MG63 (cell line): ENCODE data around the gene UBE4B. TPM values are rescaled to one million over a fixed set of nuclear protein-coding genes. Genes with fewer than 3 reads are reported as not detected.
A peak's percentile ranks its signal among the peaks of the same experiment; 100 is the strongest.

Experiments
- DNase-seq: peaks from one replicate; pipeline ENCODE4 v3.0.0-alpha.2; 2020
- H3K27me3 ChIP-seq: fragments of 250-450 bp; sonication (Bioruptor Pico); 2 replicates; pipeline ENCODE4 v1.5.1; 2020; ENCODE audit warnings: mild to moderate bottlenecking, moderate library complexity
- H3K36me3 ChIP-seq: fragments of 250-450 bp; sonication (Bioruptor Pico); 2 replicates; pipeline ENCODE4 v1.5.1; 2020; ENCODE audit warnings: mild to moderate bottlenecking, moderate library complexity
- H3K4me3 ChIP-seq: fragments of 250-450 bp; sonication (Bioruptor Pico); 2 replicates; pipeline ENCODE4 v1.5.1; 2020; ENCODE audit warnings: mild to moderate bottlenecking, moderate library complexity
- H3K9me3 ChIP-seq: fragments of 250-450 bp; sonication (Bioruptor Pico); 2 replicates; pipeline ENCODE4 v1.5.1; 2020; ENCODE audit warnings: mild to moderate bottlenecking, moderate library complexity
- total RNA-seq: library from RNA; depleted of rRNA; stranded (reverse); fragments of >200 nt; shearing (Covaris generic); gene quantifications from 2 replicates; pipeline ENCODE4 v1.2.3, GENCODE V29; 2014; ENCODE audit warnings: low replicate concordance

UBE4B gene
- total RNA-seq, 1 experiment from 2014 or later: 13.5 TPM

DNA sequence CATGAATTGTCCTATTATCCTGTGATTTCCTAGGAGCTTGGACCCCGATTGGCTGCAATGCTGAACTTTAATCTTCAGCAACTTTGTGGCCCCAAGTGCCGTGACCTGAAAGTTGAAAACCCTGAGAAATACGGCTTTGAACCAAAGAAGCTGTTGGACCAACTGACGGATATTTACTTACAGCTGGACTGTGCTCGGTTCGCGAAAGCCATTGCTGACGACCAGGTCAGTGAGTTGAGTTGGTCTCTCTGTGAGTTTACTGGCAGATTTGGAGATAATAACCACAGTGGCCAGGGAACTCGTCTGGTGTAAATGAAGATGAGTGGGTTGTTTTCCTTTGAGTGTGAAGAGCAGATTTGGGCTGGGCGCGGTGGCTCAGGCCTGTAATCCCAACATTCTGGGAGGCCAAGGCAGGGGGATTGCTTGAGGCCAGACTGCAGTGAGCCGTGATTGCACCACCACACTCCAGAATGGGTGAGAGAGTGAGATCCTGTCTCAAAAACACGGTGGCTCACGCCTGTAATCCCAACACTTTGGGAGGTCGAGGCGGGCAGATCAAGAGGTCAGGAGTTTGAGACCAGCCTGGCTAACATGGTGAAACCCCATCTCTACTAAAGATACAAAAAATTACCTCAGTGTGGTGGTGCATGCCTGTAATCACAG lies 138.5 kb downstream of the UBE4B start:
- H3K36me3 ChIP-seq: peaks cover 46% of the 10 kb centered on the region
- H3K27me3 ChIP-seq: no peaks in the 10 kb centered on the region
- no peaks in the 10 kb centered on the region for H3K9me3 ChIP-seq
- DNase-seq: no peak
- H3K4me3 ChIP-seq: no peak overlapping the region

DNA sequence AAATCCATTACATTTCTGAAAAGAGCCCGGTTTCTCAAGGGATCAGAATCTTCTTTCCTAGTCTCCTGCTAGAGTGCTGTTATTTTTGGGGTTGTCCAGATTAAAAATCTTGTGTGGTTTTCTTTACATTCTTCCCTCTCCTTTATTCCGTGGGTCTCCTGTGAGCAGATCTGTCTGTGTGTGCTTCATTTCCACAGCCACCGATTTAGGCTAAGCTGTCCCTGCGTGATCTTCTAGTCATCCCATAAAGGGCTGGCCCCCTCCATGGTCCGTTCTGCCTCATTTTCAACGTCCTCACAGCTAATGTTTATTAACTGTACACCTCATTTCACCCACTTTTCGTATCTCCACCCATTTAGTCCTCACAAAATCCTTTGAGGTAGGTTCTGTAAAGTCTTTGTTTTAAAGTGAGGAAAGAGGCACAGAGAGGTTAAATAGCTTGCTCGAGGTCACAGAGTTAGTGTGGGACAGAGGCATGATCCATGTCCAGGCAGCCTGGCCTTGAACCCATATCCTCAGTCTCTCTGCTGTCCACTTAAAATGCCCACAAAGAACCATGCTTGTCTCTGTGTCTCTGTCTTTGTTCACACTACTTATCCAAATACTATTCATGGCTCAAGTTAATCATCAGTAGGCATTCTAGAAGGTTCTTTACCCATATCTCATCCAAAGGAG lies 139.4 kb downstream of the UBE4B start:
- Histone ChIP-seq H3K27me3 (no peaks in the 10 kb centered on the region), H3K9me3 (no peaks in the 10 kb centered on the region), H3K4me3 (no peak overlapping the region), H3K36me3 (peaks cover 44% of the 10 kb centered on the region)
- DNase-seq: no peak

DNA sequence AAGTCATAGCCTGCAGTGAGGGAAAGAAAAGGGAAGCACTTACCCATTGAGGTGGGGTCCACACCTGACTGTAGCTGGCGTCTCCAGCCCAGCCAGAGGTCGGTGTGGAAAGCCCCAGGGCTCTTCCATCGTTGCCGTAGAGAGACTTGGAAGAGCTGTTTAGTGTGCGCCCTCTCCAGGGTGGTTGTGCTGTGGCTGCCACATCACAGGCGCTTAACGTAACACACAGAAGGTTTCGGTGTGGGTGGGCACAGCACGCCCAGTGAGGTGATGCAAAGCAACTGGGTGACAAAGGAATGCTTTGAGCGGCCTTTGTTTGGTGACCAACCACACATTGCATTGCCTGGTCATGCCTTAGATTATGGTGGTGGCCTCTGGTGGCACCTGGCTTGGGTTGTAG lies 140.8 kb downstream of the UBE4B start:
- Histone ChIP-seq H3K27me3 (no peaks in the 10 kb centered on the region), H3K36me3 (peaks cover 34% of the 10 kb centered on the region), H3K4me3 (no peak overlapping the region), H3K9me3 (no peaks in the 10 kb centered on the region)
- no peak for DNase-seq

DNA sequence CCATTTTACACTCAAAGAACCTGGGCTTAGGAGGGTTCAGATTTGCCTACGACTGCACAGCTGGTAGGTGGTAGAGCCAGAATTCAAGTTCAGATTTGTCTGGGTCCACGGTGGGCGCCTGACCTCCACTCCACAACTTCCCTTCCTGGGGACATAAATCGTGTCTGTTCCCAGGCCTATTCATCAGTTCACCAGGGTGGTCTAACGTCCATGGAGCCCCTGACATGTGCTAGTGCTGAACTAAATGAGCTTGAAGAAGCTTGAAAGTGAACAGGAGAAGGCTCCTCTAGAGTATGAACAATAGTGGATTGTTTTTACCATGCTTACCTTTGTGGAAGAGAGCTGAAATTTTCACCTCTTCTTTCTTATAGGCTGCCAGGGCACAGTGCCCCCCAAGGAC lies 145.1 kb downstream of the UBE4B start:
- Histone ChIP-seq H3K36me3 (peaks cover 15% of the 10 kb centered on the region), H3K27me3 (no peaks in the 10 kb centered on the region), H3K4me3 (no peak overlapping the region), H3K9me3 (no peaks in the 10 kb centered on the region)
- no peak for DNase-seq

DNA sequence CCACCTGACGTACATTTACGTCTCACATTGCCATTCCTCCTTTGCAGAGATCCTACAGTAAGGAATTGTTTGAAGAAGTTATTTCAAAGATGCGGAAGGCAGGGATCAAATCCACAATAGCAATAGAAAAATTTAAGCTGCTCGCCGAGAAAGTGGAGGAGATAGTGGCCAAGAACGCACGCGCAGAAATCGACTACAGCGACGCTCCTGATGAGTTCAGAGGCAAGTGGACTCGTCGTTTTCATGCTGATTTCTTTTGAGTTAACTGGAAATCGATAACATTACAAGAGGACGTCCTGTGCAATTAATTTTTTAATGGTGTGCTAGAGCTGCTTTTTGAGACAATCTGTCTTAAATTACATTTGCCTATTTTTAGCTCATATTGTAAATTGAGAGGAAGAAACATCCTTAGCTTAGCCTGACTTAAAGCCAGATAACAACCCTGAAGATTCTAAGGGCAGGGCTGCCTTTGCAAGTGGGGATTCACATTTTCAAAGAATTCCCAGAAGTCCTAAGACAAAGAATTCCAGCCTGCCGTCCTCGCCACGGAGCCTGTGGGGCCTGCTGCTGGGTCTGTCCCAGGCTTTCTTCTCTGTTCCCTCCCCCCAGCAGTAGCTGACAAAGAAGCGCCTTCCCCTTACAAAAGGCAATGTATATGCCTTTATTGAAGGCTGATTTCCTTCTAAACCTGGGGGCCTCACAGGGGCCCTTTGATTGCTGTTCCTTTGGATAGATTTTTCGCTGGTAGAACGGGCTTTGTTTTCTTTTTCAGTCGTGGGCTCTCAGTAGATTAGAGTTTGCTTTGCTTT lies 146.0 kb downstream of the UBE4B start:
- no peaks in the 10 kb centered on the region for H3K9me3 ChIP-seq
- no peak overlapping the region for H3K4me3 ChIP-seq
- H3K36me3 ChIP-seq: peaks cover 10% of the 10 kb centered on the region
- no peak for DNase-seq
- H3K27me3 ChIP-seq: no peaks in the 10 kb centered on the region

DNA sequence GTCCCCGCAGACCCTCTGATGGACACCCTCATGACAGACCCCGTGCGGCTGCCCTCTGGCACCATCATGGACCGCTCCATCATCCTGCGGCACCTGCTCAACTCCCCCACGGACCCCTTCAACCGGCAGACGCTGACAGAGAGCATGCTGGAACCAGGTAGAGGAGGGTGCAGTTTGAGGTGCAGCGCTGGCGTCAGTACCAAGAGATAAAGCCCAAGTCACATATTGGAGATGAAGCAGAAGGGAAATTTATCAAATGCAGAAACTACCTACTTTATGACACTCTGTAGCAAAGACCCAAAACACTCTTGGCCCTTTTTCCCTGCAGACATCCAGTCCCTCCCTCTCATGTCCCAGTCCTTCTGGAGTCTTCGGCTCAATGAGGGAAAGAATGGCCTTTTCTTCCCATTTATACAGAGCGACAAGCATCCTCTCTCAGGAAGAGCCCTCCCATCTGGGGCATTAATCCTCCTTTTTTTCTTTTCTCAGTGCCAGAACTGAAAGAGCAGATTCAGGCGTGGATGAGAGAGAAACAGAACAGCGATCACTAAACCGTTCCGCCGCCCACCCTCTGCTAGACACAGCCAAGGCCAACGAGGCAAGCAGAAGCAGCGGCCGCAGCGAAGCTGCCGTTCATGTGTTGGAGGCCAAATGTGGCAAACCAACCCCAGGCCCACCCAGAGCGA lies 146.8 kb downstream of the UBE4B start:
- Histone ChIP-seq H3K27me3 (no peaks in the 10 kb centered on the region), H3K36me3 (peaks cover 9% of the 10 kb centered on the region), H3K9me3 (no peaks in the 10 kb centered on the region), H3K4me3 (no peak overlapping the region)
- DNase-seq: no peak

DNA sequence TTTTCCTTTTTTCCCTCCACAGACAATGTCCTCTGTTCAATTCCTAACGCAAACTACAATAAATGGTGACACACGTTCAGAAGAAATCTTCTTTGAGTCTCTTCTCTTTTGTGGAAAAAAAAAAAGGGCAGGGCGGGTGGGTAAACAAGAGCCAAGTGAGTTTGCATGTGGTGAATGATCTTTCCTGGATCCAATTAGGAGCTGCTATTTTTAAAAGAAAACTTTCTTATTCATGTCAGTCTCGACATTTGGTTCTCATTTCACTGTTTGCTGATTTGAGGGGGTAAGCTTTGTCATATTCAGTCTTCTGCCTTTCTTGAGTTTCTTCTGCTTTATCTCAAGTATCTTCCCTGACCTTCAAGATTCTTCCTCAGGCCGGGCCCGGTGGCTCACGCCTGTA lies 148.4 kb downstream of the UBE4B start:
- Histone ChIP-seq H3K36me3 (peaks cover 1% of the 10 kb centered on the region), H3K27me3 (no peaks in the 10 kb centered on the region), H3K4me3 (no peak overlapping the region), H3K9me3 (no peaks in the 10 kb centered on the region)
- DNase-seq: no peak

DNA sequence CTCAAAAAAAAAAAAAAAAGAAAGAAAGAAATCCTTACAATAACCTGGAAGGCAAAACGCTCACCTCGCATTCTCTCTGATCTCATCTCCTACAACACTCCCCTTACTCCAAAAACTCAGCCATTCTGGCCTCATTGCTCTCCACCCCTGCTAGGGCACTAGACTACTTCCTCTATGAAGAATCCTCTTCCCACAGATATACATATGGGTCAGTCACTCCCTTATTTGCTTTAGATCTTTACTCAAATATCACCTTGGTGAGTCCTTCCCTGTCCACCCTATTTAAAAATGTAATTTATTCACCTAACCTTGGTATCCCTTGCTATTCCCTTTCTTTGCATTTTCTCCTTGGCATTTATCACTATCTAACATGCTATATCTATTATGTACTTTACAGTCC lies 153.0 kb downstream of the UBE4B start:
- H3K36me3 ChIP-seq: no peaks in the 10 kb centered on the region; the same call in 1 of the 2 replicates
- H3K9me3 ChIP-seq: no peaks in the 10 kb centered on the region
- H3K4me3 ChIP-seq: no peak overlapping the region
- no peak for DNase-seq
- H3K27me3 ChIP-seq: no peaks in the 10 kb centered on the region

DNA sequence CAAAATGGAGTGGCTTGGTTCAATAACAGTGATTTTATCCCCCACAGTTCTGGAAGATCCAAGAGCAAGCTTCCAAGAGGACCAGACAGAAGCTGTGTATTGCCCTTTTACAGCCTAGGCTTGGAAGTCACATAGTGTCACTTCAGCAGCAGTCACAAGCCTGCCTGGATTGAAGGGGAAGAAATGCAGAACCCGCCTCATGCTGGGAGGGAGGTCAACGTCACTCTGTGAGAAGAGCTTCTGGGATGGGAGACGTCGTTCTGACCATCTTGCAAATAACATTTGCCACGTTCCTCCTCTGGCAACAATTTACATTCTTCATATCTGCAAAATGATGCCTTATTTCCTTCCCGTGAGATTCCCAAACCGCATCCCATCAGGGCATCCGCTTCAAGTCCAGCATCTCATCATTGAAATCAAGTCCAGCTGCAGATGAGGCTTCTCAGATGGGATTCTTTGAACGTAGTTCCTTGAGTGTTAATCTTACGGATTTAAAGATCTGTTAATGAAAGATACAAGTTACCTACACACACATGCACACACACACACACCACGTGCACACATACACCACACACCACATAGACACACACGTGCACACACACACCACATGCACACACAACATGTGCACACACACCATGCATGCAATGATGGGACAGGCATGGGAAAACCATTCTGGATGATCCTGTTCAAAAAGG lies 153.7 kb downstream of the UBE4B start:
- H3K36me3 ChIP-seq: no peaks in the 10 kb centered on the region
- H3K9me3 ChIP-seq: no peaks in the 10 kb centered on the region
- no peaks in the 10 kb centered on the region for H3K27me3 ChIP-seq
- DNase-seq: no peak
- H3K4me3 ChIP-seq: no peak overlapping the region

DNA sequence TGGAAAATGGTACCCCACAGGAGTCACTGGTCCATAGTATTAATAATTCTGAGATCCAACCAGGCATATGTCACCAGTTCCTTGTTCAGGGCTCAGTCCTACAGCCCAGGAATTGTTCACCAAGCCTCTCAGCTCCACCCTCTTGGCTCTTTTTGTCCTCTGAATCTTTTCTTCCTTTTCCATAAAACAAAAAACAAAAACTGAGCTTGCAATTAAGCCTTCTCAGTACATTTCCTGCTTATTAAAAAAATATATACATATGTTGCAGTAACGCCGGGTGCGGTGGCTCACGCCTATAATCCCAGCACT lies 154.2 kb downstream of the UBE4B start:
- no peak for DNase-seq
- H3K27me3 ChIP-seq: no peaks in the 10 kb centered on the region
- H3K36me3 ChIP-seq: no peaks in the 10 kb centered on the region
- no peaks in the 10 kb centered on the region for H3K9me3 ChIP-seq
- no peak overlapping the region for H3K4me3 ChIP-seq

DNA sequence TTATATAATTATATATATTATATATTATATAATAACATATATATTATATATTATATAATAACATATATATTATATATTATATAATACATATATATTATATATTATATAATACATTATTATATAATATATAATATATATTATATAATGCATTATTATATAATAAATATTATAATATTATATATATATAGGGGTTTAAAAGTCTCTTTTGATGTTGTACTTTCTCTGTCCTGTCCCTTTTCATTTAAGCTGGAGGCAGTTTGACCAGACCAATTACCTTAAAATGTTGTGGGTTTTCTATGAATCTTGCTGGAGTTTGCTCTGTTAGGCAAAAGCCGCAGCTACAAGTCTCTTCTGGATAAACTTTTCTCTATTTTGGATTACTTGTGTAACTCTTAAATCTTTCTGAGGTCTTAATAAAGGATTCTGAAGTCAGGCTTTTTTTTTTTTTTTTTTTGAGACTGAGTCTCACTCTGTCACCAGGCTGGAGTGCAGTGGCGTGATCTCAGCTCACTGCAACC lies 155.4 kb downstream of the UBE4B start:
- no peaks in the 10 kb centered on the region for H3K27me3 ChIP-seq
- no peak for DNase-seq
- no peaks in the 10 kb centered on the region for H3K36me3 ChIP-seq
- no peaks in the 10 kb centered on the region for H3K9me3 ChIP-seq
- H3K4me3 ChIP-seq: no peak overlapping the region

DNA sequence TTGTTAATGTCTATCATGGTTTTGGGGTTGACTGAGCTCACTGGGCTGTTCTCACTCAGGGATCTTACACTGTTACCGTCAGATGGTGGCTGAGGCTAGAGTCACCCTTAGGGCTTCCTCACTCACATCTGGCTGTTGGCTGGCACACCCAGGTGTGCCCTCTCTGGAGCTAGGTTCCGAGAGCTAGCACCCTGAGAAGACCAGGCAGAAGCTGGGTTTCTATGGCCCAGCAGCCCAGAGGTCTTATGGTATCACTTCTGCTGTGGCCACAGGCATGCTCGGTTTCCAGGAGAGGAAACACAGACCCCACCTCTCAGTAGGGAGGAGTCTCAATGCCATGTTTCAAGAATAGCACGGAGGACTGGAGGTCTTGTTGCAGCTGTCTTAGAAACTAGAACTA lies 156.9 kb downstream of the UBE4B start:
- Histone ChIP-seq H3K27me3 (no peaks in the 10 kb centered on the region), H3K36me3 (no peaks in the 10 kb centered on the region), H3K4me3 (no peak overlapping the region), H3K9me3 (no peaks in the 10 kb centered on the region)
- no peak for DNase-seq

DNA sequence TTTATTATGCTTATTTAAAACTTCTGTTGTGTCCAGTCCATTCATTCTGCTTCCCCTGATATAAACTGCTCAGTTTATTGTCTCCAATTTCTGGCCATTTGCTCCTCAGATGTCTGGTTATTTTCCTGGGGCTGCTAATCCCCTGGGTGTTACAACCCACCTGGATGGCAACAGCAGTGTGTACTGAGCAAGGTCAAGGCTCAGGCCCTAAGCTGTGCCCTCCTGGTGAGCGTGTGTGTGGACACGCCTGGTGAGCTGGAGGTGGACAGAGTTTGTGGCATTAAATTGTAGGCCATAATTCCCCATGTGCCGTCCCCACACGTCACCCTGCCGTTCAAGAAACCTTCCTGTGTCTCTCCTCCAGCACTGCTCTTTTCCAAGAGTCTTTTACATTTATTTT lies 159.5 kb downstream of the UBE4B start:
- Histone ChIP-seq H3K36me3 (no peaks in the 10 kb centered on the region), H3K4me3 (no peak overlapping the region), H3K9me3 (no peaks in the 10 kb centered on the region), H3K27me3 (no peaks in the 10 kb centered on the region)
- DNase-seq: no peak

DNA sequence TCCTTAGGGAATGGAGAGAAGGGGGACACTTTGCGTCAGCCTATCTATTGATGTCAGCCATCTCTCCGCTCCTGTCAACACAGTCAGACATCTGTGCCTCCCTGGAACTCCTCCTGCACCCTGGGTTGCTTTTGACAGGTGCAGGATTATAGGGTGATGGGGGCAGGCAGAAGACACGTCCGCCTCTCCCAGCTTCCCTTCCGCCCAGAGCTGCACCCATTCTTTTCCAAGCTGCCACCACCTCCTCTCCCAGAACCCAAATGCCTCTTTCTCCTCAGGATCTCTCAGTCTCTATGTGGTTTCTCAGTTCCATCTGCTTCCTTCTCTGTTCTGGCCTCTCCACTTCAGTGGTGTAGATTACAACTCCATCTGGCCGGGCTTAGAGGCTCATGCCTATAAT lies 160.5 kb downstream of the UBE4B start:
- no peak for DNase-seq
- no peak overlapping the region for H3K4me3 ChIP-seq
- H3K36me3 ChIP-seq: no peaks in the 10 kb centered on the region
- no peaks in the 10 kb centered on the region for H3K27me3 ChIP-seq
- H3K9me3 ChIP-seq: no peaks in the 10 kb centered on the region

DNA sequence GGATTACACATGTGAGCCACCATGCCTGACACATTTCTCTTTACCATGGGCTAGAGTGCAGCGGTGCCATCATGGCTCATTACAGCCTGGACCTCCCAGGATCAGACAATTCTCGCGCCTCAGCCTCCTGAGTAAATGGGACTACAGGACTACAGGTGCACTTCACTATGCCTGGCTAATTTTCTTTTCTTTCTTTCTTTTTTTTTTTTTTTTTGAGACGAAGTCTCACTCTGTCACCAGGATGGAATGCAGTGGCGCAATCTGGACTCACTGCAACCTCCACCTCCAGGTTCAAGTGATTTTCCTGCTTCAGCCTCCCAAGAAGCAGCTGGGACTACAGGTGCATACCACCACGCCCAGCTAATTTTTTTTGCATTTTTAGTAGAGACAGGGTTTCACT lies 162.8 kb downstream of the UBE4B start:
- Histone ChIP-seq H3K27me3 (no peaks in the 10 kb centered on the region), H3K36me3 (no peaks in the 10 kb centered on the region), H3K9me3 (no peaks in the 10 kb centered on the region), H3K4me3 (no peak overlapping the region)
- DNase-seq: peak; percentile 51

DNA sequence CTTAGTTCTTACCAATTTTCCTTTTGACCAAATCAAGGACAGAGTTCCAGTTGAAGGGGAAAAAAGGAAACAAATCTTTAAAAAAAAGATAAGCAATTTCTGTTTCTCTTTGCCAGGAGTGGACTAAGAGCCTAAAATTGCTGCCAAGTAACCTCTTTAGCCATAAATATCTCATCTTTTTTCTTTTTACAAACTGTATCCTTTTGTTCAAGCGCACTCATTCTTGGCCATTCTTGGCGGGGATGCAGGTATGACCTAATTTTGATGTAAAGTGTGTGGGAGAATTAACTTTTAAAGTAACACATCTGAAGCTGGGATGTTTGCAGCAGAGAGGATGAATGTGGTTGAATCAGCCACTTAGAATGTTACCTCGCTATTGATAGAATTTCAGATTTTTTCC lies 164.2 kb downstream of the UBE4B start:
- DNase-seq: peak; percentile 82

DNA sequence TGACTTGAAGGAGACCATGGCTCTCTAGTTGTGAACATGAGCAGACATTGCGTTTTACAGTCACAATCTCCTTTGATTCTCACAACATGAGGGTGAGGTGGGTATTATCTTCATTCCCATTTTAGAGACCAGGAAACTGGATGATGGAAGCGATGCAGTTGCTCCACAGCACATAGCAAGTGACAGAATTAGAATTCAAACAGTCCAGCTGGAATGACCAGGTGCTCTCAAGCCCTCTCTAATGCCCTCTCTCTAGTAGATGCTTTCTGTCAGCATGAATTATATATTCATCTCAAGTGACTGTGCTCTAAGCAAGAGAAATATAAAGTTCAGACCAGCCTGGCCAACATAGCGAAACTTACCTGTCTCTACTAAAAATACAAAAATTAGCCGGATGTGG lies 167.9 kb downstream of the UBE4B start:
- H3K4me3 ChIP-seq: no peak overlapping the region
- no peak for DNase-seq
- H3K36me3 ChIP-seq: no peaks in the 10 kb centered on the region
- no peaks in the 10 kb centered on the region for H3K27me3 ChIP-seq
- H3K9me3 ChIP-seq: no peaks in the 10 kb centered on the region

More for the DNA sequence above, 164.2 kb downstream of the UBE4B start:
- Histone ChIP-seq H3K36me3 (no peaks in the 10 kb centered on the region), H3K9me3 (no peaks in the 10 kb centered on the region), H3K27me3 (no peaks in the 10 kb centered on the region), H3K4me3 (no peak overlapping the region)
